Measurements from ENCODE around the gene MADD.

DNA sequence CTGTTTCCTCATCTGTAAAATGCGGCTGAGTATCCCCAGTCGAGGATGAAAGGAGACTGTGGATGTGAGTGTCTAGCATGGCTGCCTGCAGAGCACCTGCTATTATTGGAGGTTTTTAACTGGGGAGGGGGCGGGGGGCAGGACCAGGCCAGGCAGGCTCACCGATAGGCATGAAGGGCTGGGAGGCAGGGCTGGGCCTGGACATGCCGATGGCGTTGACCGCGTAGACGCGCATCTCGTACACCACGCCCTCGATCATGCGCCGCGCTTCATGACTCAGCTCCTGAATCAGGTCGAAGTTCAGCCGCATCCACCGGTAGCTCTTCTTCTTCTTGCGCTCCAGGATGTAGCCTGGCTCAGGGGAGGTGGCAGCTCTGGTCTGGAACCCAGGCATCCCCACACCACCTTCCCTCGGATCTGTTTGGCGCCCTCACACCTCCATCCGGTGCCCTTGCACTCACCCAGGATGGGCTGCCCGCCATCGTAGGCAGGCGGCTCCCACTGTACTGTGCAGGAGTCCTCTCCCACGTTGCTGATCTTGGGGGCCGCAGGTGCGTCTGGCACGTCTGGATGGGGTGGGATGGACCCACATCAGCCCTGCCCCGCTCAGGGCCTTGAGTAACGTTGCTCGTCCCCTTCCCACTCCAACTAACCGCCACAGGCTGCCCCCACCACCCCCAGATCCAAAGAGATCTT is 67.4 kb downstream of the MADD start:
- TF ChIP-seq EP300 (IDR thresholded peaks at IDR 0.05; ENCODE audit: borderline replicate concordance in 1 of 2, control insufficient read depth in 1 of 2, low read depth in 2 of 2, low read length in 2 of 2): no peak
- TF ChIP-seq POLR2A (IDR thresholded peaks at IDR 0.05; ENCODE audit: low read depth, low read length): no peak
- no peak for TF ChIP-seq ELK1 (IDR thresholded peaks at IDR 0.05; ENCODE audit: low read depth, low read length)
- no peak for TF ChIP-seq JUND (IDR thresholded peaks at IDR 0.05; ENCODE audit: low read depth, low read length)
- TF ChIP-seq, protein P1, sequence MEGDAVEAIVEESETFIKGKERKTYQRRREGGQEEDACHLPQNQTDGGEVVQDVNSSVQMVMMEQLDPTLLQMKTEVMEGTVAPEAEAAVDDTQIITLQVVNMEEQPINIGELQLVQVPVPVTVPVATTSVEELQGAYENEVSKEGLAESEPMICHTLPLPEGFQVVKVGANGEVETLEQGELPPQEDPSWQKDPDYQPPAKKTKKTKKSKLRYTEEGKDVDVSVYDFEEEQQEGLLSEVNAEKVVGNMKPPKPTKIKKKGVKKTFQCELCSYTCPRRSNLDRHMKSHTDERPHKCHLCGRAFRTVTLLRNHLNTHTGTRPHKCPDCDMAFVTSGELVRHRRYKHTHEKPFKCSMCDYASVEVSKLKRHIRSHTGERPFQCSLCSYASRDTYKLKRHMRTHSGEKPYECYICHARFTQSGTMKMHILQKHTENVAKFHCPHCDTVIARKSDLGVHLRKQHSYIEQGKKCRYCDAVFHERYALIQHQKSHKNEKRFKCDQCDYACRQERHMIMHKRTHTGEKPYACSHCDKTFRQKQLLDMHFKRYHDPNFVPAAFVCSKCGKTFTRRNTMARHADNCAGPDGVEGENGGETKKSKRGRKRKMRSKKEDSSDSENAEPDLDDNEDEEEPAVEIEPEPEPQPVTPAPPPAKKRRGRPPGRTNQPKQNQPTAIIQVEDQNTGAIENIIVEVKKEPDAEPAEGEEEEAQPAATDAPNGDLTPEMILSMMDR (IDR thresholded peaks at IDR 0.05 in 2 of 3, conservative IDR thresholded peaks at IDR 0.05 in 1 of 3; ENCODE audit: control insufficient read depth in 2 of 3, extremely low read depth in 1 of 3, insufficient read depth in 1 of 3, low read depth in 3 of 3, low read length in 3 of 3): no peak
- no peak for TF ChIP-seq TBL1XR1 (IDR thresholded peaks at IDR 0.05; ENCODE audit: low read depth, low read length)
- no peak for TF ChIP-seq YY1 (IDR thresholded peaks at IDR 0.05; ENCODE audit: low read depth, low read length)
- TF ChIP-seq NFIC (IDR thresholded peaks at IDR 0.05; ENCODE audit: low read depth, low read length): no peak
- no peak for TF ChIP-seq RFX5 (IDR thresholded peaks at IDR 0.05; ENCODE audit: low read depth, low read length)
- no peak for TF ChIP-seq EED (IDR thresholded peaks at IDR 0.05; ENCODE audit: low read depth)
- no peak for TF ChIP-seq NFYB (IDR thresholded peaks at IDR 0.05; ENCODE audit: insufficient read depth, low read depth, low read length)

Measured in GM12878 (cell line).